Measurements from ENCODE around the gene CNTN1. TPM values are rescaled to one million over a fixed set of nuclear protein-coding genes. Genes with fewer than 3 reads are reported as not detected.

Gene CNTN1
- total RNA-seq (2016; rRNA removed; fragmentation: Illumina TruSeq; extraction: Trizol) (0.07 and 0.29 TPM in 2 replicates), polyA plus RNA-seq (2011; rRNA removed) (0.01 TPM in 1 of 2 replicates, not detected in the other), polyA minus RNA-seq (2011; rRNA and poly(A)+ RNA removed; ENCODE audit: low replicate concordance) (not detected in 2 replicates), Bru-seq, nascent RNA (percentile 1 among the genes with signal in this experiment), BruChase-seq, experiment 1, labeled RNA remaining after a 6-hour chase (percentile 1 among the genes with signal in this experiment), BruChase-seq, experiment 2, labeled RNA remaining after a 2-hour chase (percentile 1 among the genes with signal in this experiment)
- total RNA-seq (2016; cell fraction: cytosol; rRNA removed; fragmentation: Illumina TruSeq; extraction: Trizol; ENCODE audit: low read depth) = not detected in 2 replicates
- 0.06 TPM in 1 of 2 replicates, not detected in the other for total RNA-seq (2016; cell fraction: insoluble cytoplasmic fraction; rRNA removed; fragmentation: Illumina TruSeq; extraction: Trizol)
- not detected in 2 replicates for total RNA-seq (2016; cell fraction: membrane; rRNA removed; fragmentation: Illumina TruSeq; extraction: Trizol)
- not detected in 2 replicates for total RNA-seq (2016; cell fraction: nucleus; rRNA removed; fragmentation: Illumina TruSeq; extraction: Trizol)
- not detected in 2 replicates for polyA plus RNA-seq (2011; cell fraction: cytosol; rRNA removed)
- polyA plus RNA-seq (2011; cell fraction: nucleus; rRNA removed) = 0.03 TPM in 1 of 2 replicates, not detected in the other
- not detected in 2 replicates for polyA plus RNA-seq (2012)
- polyA plus RNA-seq (2016; cell fraction: cytosol; fragmentation: Illumina TruSeq; extraction: Trizol; ENCODE audit: low read depth) = not detected in 2 replicates
- polyA plus RNA-seq (2016; cell fraction: insoluble cytoplasmic fraction; fragmentation: Illumina TruSeq; extraction: Trizol; ENCODE audit: low read depth) = 0.04 TPM in 1 of 2 replicates, not detected in the other
- polyA plus RNA-seq (2016; cell fraction: membrane; fragmentation: Illumina TruSeq; extraction: Trizol; ENCODE audit: low read depth) = not detected in 2 replicates
- not detected in 2 replicates for polyA plus RNA-seq (2016; cell fraction: nucleus; fragmentation: Illumina TruSeq; extraction: Trizol; ENCODE audit: insufficient read depth, low read depth)
- polyA minus RNA-seq (2011; cell fraction: cytosol; rRNA and poly(A)+ RNA removed) = not detected in 2 replicates
- not detected in 2 replicates for polyA minus RNA-seq (2011; cell fraction: nucleus; rRNA and poly(A)+ RNA removed)
- long read RNA-seq, experiment 1 = 0 reads
- long read RNA-seq, experiment 2 = 0 reads

DNA sequence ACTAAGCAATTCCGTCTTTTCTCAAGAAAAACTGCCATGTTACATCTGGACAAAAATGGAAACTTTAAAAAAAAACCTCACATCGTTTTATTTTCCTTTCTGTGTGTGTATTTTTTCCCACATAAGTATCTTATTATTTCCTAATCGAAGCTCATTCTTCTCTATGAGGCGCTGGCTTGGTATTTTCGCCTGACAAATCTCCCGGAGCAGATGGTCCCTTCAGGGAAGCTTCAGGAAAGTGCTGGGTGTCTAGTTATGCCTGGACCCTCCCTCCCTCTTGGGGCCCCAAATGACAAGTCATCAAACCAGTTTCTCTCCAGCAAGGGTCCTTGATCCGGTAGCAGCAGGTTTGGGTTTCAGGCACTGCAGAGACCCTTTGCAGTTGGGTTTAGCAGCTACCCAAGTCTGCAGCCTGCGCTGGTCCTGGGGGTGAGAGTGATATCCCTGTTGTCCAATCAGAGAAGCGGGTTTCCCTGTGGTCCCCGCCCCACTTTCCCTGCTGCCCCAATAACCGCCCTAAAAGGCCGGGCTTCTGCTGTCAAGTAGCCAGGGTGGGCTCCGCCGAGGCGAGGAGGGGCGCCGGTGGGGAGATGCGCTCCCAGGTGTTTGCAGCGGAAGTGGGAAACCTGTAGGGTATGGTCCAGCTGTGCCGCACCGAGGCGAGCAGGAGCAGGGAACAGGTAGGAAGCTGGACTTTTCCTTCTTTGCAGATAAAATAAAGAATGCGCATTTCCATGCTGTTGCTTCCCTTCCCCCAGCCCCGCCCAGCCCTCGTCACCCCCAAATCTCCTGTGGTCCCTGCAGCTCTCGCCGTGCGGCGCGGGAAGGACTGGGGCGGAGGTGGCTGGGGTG lies at the start of gene CNTN1:
Gene CNTN1, plus strand, starts transcription at position 527 of the 852 bp plus-strand sequence.
- POLR2A ChIA-PET = no interaction called here
- Histone ChIP-seq H3K27ac (ENCODE audit: extremely low read length, insufficient read depth, low read length) (no peak within 1 kb of the TSS), H3K79me2 (ENCODE audit: insufficient read depth, low read length) (no peaks in the 10 kb centered on the region), H3K4me2 (ENCODE audit: low read depth, low read length) (no peak within 1 kb of the TSS), H3K9ac (ENCODE audit: insufficient read depth, low read depth, low read length) (no peak within 1 kb of the TSS), H2AFZ (ENCODE audit: low read length) (no peak within 1 kb of the TSS), H3K4me1 (ENCODE audit: insufficient read depth, low read length) (no peaks in the 10 kb centered on the region), H3K27me3 (ENCODE audit: control insufficient read depth in 1 of 2, insufficient read depth in 2 of 2, low read length in 2 of 2) (no peaks in the 10 kb centered on the region), H3K4me3 (replicated peaks in 1 of 3; ENCODE audit: insufficient read depth in 1 of 3, low read depth in 2 of 3, low read length in 3 of 3) (no peak within 1 kb of the TSS), H4K20me1 (ENCODE audit: insufficient read depth, low read length) (no peaks in the 10 kb centered on the region), H3K36me3 (replicated peaks in 1 of 2; ENCODE audit: control insufficient read depth in 1 of 2, insufficient read depth in 2 of 2, low read length in 2 of 2) (no peaks in the 10 kb centered on the region), H3K9me3 (ENCODE audit: low read length) (no peaks in the 10 kb centered on the region)
- no TSS peak for BruUV-seq (replicated peaks)
- in situ Hi-C loops (cut with HindIII; ENCODE audit: extremely low pct_ligation_motif_present, low pct_unique_long_range_greater_than_20kb) = no loop called here
- DNase-seq (ENCODE audit: low spot score) (no peak), ATAC-seq (no peak), FAIRE-seq (no peak)
- WGBS (ENCODE audit: low lambda C conversion rate) = 37% methylated on average over 15 of the region's 31 CpGs
- intact Hi-C loops (cut with micrococcal nuclease; ENCODE audit: unreplicated experiment) = no loop called here
- CTCF ChIA-PET (ENCODE audit: low intra/inter-chr PET ratio, low total read pairs) = no interaction called here
- TF ChIP-seq ZNF569 (CRISPR knock-in tag; IDR thresholded peaks at IDR 0.05; ENCODE audit: borderline replicate concordance) (no peak), HDAC6 (IDR thresholded peaks at IDR 0.05; ENCODE audit: low read depth, low read length) (no peak)

All from HepG2 (cell line).